ENCODE measurements around the gene PRKCH. TPM values are rescaled to one million over a fixed set of nuclear protein-coding genes. Genes with fewer than 3 reads are reported as not detected.

The PRKCH gene
- total RNA-seq, 1 experiment from 2014 or later, result 2.7 TPM

DNA sequence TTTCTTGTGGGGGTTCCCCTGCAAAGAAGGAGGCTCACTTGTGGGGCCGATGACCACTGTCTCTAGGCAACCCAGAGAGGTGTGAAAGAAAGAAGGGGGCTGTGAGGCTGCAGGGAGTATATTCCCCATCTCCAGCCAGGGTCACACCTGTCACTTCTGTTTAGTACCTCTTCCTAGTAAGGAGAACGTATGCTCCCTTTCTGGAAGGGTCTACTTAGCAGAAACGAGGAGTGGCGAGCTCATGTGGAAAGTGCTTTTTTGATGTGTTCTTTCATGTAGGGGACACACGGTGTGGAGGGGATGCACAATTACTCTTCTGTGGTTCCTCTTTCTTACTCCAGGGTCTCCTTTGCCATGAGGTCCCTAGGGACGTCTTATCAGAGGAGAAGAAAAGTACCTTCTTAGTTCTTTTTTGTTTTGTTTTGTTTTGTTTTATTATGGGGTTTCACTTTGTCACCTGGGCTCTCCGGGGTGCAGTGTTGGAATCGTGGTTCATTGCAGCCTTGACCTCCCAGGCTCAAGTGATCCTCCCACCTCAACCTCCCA is 58.3 kb downstream of the PRKCH start:
- intact Hi-C loops (cut with micrococcal nuclease; ENCODE audit: unreplicated experiment), result no loop called here
- no peaks in the 10 kb centered on the region for H3K4me1 ChIP-seq (ENCODE audit: control insufficient read depth, insufficient read depth, low read length)
- CTCF ChIA-PET, result no interaction called here

DNA sequence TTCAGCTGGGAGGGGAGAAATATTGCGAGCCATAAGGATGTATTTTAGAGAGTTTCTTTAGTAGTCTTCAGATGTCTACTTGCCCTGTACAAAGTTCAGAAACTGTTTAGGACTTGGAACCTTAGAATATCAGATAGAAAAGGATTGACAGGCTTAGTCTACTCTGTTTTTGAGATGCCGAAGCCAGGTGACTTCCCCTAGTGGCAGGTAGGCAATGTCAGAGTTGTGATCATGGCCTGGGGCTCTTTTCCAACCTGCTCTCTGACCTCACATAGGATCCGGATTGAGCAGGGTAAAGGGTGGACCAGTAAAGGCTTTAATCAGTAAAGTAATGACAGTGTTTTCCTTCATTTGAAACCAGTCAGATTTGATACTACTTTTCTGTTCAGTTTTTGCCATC is 59.6 kb downstream of the PRKCH start:
- ChIA-PET CTCF (interaction anchor here (0.6 kb wide), 1 partner anchor 32 kb away, joined by 3 read pairs; no protein-coding TSS in a partner anchor), POLR2A (no interaction called here)
- Histone ChIP-seq H3K4me1 (ENCODE audit: control insufficient read depth, insufficient read depth, low read length) (no peaks in the 10 kb centered on the region), H3K36me3 (ENCODE audit: control insufficient read depth, insufficient read depth, low read length) (no peaks in the 10 kb centered on the region), H3K27ac (ENCODE audit: low read length) (no peak overlapping the region), H3K9me3 (ENCODE audit: control insufficient read depth, insufficient read depth, low read depth, low read length) (no peaks in the 10 kb centered on the region), H3K4me3 (ENCODE audit: low read depth in 2 of 2, low read length in 2 of 2) (no peak overlapping the region), H3K27me3 (ENCODE audit: control insufficient read depth, insufficient read depth, low read length) (no peaks in the 10 kb centered on the region)
- DNase-seq (ENCODE audit: low read depth, low spot score) (no peak), ATAC-seq (no peak)
- TF ChIP-seq POLR2AphosphoS5 (IDR thresholded peaks at IDR 0.05; ENCODE audit: low read depth, low read length), result no peak
- no peak for TF ChIP-seq SIN3A (IDR thresholded peaks at IDR 0.05; ENCODE audit: borderline replicate concordance, insufficient read depth, low read depth, low read length)
- no peak for TF ChIP-seq TCF7L2 (IDR thresholded peaks at IDR 0.05; ENCODE audit: low read depth, low read length)
- TF ChIP-seq, protein P1, sequence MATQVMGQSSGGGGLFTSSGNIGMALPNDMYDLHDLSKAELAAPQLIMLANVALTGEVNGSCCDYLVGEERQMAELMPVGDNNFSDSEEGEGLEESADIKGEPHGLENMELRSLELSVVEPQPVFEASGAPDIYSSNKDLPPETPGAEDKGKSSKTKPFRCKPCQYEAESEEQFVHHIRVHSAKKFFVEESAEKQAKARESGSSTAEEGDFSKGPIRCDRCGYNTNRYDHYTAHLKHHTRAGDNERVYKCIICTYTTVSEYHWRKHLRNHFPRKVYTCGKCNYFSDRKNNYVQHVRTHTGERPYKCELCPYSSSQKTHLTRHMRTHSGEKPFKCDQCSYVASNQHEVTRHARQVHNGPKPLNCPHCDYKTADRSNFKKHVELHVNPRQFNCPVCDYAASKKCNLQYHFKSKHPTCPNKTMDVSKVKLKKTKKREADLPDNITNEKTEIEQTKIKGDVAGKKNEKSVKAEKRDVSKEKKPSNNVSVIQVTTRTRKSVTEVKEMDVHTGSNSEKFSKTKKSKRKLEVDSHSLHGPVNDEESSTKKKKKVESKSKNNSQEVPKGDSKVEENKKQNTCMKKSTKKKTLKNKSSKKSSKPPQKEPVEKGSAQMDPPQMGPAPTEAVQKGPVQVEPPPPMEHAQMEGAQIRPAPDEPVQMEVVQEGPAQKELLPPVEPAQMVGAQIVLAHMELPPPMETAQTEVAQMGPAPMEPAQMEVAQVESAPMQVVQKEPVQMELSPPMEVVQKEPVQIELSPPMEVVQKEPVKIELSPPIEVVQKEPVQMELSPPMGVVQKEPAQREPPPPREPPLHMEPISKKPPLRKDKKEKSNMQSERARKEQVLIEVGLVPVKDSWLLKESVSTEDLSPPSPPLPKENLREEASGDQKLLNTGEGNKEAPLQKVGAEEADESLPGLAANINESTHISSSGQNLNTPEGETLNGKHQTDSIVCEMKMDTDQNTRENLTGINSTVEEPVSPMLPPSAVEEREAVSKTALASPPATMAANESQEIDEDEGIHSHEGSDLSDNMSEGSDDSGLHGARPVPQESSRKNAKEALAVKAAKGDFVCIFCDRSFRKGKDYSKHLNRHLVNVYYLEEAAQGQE (IDR thresholded peaks at IDR 0.05; ENCODE audit: insufficient read depth in 1 of 2, low read depth in 2 of 2, low read length in 1 of 2), result no peak
- TF ChIP-seq, protein P2, sequence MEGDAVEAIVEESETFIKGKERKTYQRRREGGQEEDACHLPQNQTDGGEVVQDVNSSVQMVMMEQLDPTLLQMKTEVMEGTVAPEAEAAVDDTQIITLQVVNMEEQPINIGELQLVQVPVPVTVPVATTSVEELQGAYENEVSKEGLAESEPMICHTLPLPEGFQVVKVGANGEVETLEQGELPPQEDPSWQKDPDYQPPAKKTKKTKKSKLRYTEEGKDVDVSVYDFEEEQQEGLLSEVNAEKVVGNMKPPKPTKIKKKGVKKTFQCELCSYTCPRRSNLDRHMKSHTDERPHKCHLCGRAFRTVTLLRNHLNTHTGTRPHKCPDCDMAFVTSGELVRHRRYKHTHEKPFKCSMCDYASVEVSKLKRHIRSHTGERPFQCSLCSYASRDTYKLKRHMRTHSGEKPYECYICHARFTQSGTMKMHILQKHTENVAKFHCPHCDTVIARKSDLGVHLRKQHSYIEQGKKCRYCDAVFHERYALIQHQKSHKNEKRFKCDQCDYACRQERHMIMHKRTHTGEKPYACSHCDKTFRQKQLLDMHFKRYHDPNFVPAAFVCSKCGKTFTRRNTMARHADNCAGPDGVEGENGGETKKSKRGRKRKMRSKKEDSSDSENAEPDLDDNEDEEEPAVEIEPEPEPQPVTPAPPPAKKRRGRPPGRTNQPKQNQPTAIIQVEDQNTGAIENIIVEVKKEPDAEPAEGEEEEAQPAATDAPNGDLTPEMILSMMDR (IDR thresholded peaks at IDR 0.05), result no peak
- in situ Hi-C loops (cut with HindIII; ENCODE audit: low pct_unique_long_range_greater_than_20kb, low sequenced_read_pairs), result no loop called here
- BruUV-seq (replicated peaks), result no TSS peak
- intact Hi-C loops (cut with micrococcal nuclease; ENCODE audit: unreplicated experiment), result no loop called here

More for the DNA sequence above, 58.3 kb downstream of the PRKCH start:
- ATAC-seq (no peak), DNase-seq (ENCODE audit: low read depth, low spot score) (no peak)
- in situ Hi-C loops (cut with HindIII; ENCODE audit: low pct_unique_long_range_greater_than_20kb, low sequenced_read_pairs), result no loop called here
- no TSS peak for BruUV-seq (replicated peaks)
- H3K9me3 ChIP-seq (ENCODE audit: control insufficient read depth, insufficient read depth, low read depth, low read length), result no peaks in the 10 kb centered on the region
- H3K4me3 ChIP-seq (ENCODE audit: low read depth in 2 of 2, low read length in 2 of 2), result no peak overlapping the region
- no peak overlapping the region for H3K27ac ChIP-seq (ENCODE audit: low read length)
- no peaks in the 10 kb centered on the region for H3K36me3 ChIP-seq (ENCODE audit: control insufficient read depth, insufficient read depth, low read length)
- TF ChIP-seq SIN3A (IDR thresholded peaks at IDR 0.05; ENCODE audit: borderline replicate concordance, insufficient read depth, low read depth, low read length), result no peak
- no peak for TF ChIP-seq POLR2AphosphoS5 (IDR thresholded peaks at IDR 0.05; ENCODE audit: low read depth, low read length)
- TF ChIP-seq, protein P1 (IDR thresholded peaks at IDR 0.05; ENCODE audit: insufficient read depth in 1 of 2, low read depth in 2 of 2, low read length in 1 of 2), result no peak
- TF ChIP-seq, protein P2 (IDR thresholded peaks at IDR 0.05), result no peak
- no peak for TF ChIP-seq TCF7L2 (IDR thresholded peaks at IDR 0.05; ENCODE audit: low read depth, low read length)
- no peaks in the 10 kb centered on the region for H3K27me3 ChIP-seq (ENCODE audit: control insufficient read depth, insufficient read depth, low read length)
- POLR2A ChIA-PET, result no interaction called here

Data from Panc1 (cell line).